Measurements from ENCODE around the gene TTC12.

- TF ChIP-seq CTCF (IDR thresholded peaks at IDR 0.05) (no peak), EZH2phosphoT487 (IDR thresholded peaks at IDR 0.05; ENCODE audit: borderline replicate concordance, low read depth) (no peak), PBX3 (IDR thresholded peaks at IDR 0.05) (no peak), EP300 (IDR thresholded peaks at IDR 0.05; ENCODE audit: borderline replicate concordance in 1 of 2, low read depth in 1 of 2, low read length in 1 of 2) (no peak)
Measured at GRCh38 chr11:113407163-113407562, 92.8 kb downstream of the TTC12 start.
